ENCODE measurements around the gene EDEM2. TPM values are rescaled to one million over a fixed set of nuclear protein-coding genes. Genes with fewer than 3 reads are reported as not detected.

EDEM2 gene
- total and polyA plus RNA-seq, 2 of the 4 experiments (the other 2 are of a cell fraction), result 19.0 to 27.4 TPM

DNA sequence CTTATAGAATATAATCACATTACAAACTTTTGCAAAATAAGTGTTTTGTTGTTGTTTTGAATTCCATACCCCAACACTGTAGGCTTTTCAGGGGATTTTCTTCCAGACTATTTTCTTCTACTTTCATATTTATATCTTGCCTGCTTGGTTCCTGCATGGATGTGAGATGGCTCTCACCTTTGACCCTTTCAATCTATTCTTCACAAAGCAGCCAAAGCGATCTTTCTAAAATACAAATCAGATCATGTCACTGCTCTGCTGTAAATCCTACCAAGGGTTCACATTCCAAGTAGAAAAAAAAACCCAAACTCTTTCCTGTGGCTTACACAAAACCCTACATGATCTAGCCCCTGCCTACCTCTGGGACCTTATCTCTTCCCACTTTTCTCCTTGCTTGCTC is 29.5 kb downstream of the EDEM2 start:
- H4K8ac ChIP-seq (ENCODE audit: low read depth in 2 of 2, low read length in 2 of 2), result peak overlapping the region in 1 of 2 experiments; percentile 75; a peak in 2 of 4 replicates
- peak overlapping the region; percentile 90 for H2BK120ac ChIP-seq (ENCODE audit: low read depth, low read length)
- H4K5ac ChIP-seq (ENCODE audit: low read depth, low read length), result peak overlapping the region; percentile 39
- peaks cover 2% of the 10 kb centered on the region; the same call in 1 of the 2 replicates for H4K20me1 ChIP-seq (ENCODE audit: insufficient read depth, low read length)
- peak overlapping the region; percentile 80 for H2AK5ac ChIP-seq (ENCODE audit: low read depth, low read length)
- no peak for DNase-seq
- BruUV-seq (replicated peaks), result no TSS peak
- dilution Hi-C loops (cut with HindIII; ENCODE audit: low sequenced_read_pairs, unreplicated experiment) (no loop called here), intact Hi-C loops (cut with micrococcal nuclease) (no loop called here), in situ Hi-C loops (cut with MboI; ENCODE audit: low sequenced_read_pairs) (no loop called here)
- 100% methylated on average over 1 of the region's 1 CpG; no CpG with 5 or more reads in 1 of the 2 experiments for WGBS, 2 experiments (ENCODE audit: extremely low coverage in 2 of 2, insufficient read length in 1 of 2)
- H2BK15ac ChIP-seq (ENCODE audit: low read depth, low read length), result peak overlapping the region; percentile 82; the same call in 2 of the 3 replicates
- peak; percentile 7; the same call in 1 of the 2 replicates for ATAC-seq (ENCODE audit: low read depth)
- peak overlapping the region; percentile 33 for H3K23ac ChIP-seq (ENCODE audit: low read depth, low read length)
- POLR2A ChIA-PET (ENCODE audit: unreplicated experiment), result no interaction called here
- peaks cover 5 to 31% of the 10 kb centered on the region in 2 experiments; a peak in 1 of 4 replicates for H3K79me1 ChIP-seq (ENCODE audit: low read depth in 1 of 2, low read length in 2 of 2)
- peak overlapping the region; percentile 90 for H3K18ac ChIP-seq (ENCODE audit: low read depth, low read length)
- H3K56ac ChIP-seq (ENCODE audit: extremely low read depth, insufficient read depth, low read length), result peak overlapping the region; percentile 44; the same call in 1 of the 2 replicates
- no peaks in the 10 kb centered on the region for H3K27me3 ChIP-seq (ENCODE audit: control insufficient read depth, insufficient read depth, low read length)
- H3K4me1 ChIP-seq (ENCODE audit: control insufficient read depth, insufficient read depth, low read length), result peaks cover 32% of the 10 kb centered on the region
- CTCF ChIA-PET, result interaction anchor here (0.6 to 2.2 kb wide), 3 partner anchors 9 to 96 kb away, joined by 3 to 11 read pairs (median 4); no protein-coding TSS in a partner anchor
- peak overlapping the region; percentile 90 for H3K14ac ChIP-seq (replicated peaks; ENCODE audit: low read depth, low read length)
- peaks cover 29% of the 10 kb centered on the region for H3K36me3 ChIP-seq (ENCODE audit: control insufficient read depth, insufficient read depth, low read length)
- H3K9me3 ChIP-seq (ENCODE audit: control insufficient read depth, insufficient read depth, low read length), result no peaks in the 10 kb centered on the region
- H2BK5ac ChIP-seq (ENCODE audit: low read depth, low read length, poor library complexity, severe bottlenecking), result peak overlapping the region; percentile 89
- no peak overlapping the region for H2AFZ ChIP-seq (replicated peaks; ENCODE audit: low read length, poor library complexity)
- H2AK9ac ChIP-seq (replicated peaks; ENCODE audit: low read depth, low read length, poor library complexity), result no peak overlapping the region
- peak overlapping the region; percentile 88 for H3K4ac ChIP-seq (ENCODE audit: low read depth, low read length)
- peak overlapping the region; percentile 85 for H4K91ac ChIP-seq (ENCODE audit: insufficient read depth, low read depth, low read length)
- no peak for TF ChIP-seq BHLHE40 (IDR thresholded peaks at IDR 0.05; ENCODE audit: low read depth, low read length)
- TF ChIP-seq CEBPB (IDR thresholded peaks at IDR 0.05; ENCODE audit: low read depth, low read length), result no peak
- no peak for TF ChIP-seq RCOR1 (IDR thresholded peaks at IDR 0.05; ENCODE audit: insufficient replicate concordance, low read length)
- H3K27ac ChIP-seq (ENCODE audit: insufficient read depth, low read length), result peak overlapping the region; percentile 94; the same call in 1 of the 2 replicates
- H3K9me1 ChIP-seq (ENCODE audit: insufficient read depth, low read length), result peaks cover 34% of the 10 kb centered on the region
- H3K9ac ChIP-seq (ENCODE audit: low read depth, low read length), result no peak overlapping the region
- H3K4me3 ChIP-seq (ENCODE audit: insufficient read depth, low read depth, low read length), result no peak overlapping the region
- H2BK20ac ChIP-seq (ENCODE audit: low read depth, low read length), result peak overlapping the region; percentile 93
- H3K4me2 ChIP-seq (ENCODE audit: low read depth, low read length), result peak overlapping the region; percentile 7; the same call in 1 of the 2 replicates

Measured in IMR-90 (cell line).